Endodermal cell (in vitro differentiated cells): Measurements from ENCODE around the gene DHX8. TPM values are rescaled to one million over a fixed set of nuclear protein-coding genes. Genes with fewer than 3 reads are reported as not detected.

Experiments
- DNase-seq: peaks from one replicate; pipeline ENCODE4 v3.0.0-alpha.2; 2017
- H3K27ac ChIP-seq: 2 replicates; pipeline ENCODE4 v1.5.1; 2013; ENCODE audit warnings: mild to moderate bottlenecking, low read depth, low read length, moderate library complexity
- H3K27me3 ChIP-seq: 2 replicates; pipeline ENCODE4 v1.6.1; 2013; ENCODE audit warnings: mild to moderate bottlenecking, low read length, moderate library complexity; ENCODE audit not compliant: insufficient read depth, control insufficient read depth, poor library complexity, severe bottlenecking
- H3K36me3 ChIP-seq: 2 replicates; pipeline ENCODE4 v1.7.0; 2013; ENCODE audit warnings: mild to moderate bottlenecking, low read length, moderate library complexity; ENCODE audit not compliant: control insufficient read depth, insufficient read depth
- H3K4me1 ChIP-seq: one replicate; pipeline ENCODE4 v1.7.0; 2013; ENCODE audit warnings: low read length; ENCODE audit not compliant: control insufficient read depth, insufficient read depth
- H3K4me3 ChIP-seq: 2 replicates; pipeline ENCODE4 v1.5.1; 2013; ENCODE audit warnings: mild to moderate bottlenecking, low read length, moderate library complexity
- H3K9ac ChIP-seq: 2 replicates; pipeline ENCODE4 v1.6.1; 2013; ENCODE audit warnings: mild to moderate bottlenecking, low read length, moderate library complexity; ENCODE audit not compliant: poor library complexity, severe bottlenecking; ENCODE audit errors: extremely low read depth
- H3K9me3 ChIP-seq: 2 replicates; pipeline ENCODE4 v1.6.1; 2013; ENCODE audit warnings: mild to moderate bottlenecking, low read length, moderate library complexity; ENCODE audit not compliant: control insufficient read depth
- H3K27ac Mint-ChIP-seq: 2 replicates; pipeline ENCODE4 v1.8.0; 2020; ENCODE audit warnings: mixed read lengths
- H3K27me3 Mint-ChIP-seq: 2 replicates; pipeline ENCODE4 v1.8.0; 2021; ENCODE audit warnings: mild to moderate bottlenecking, mixed read lengths; ENCODE audit not compliant: insufficient read depth
- H3K36me3 Mint-ChIP-seq: 2 replicates; pipeline ENCODE4 v1.8.0; 2020; ENCODE audit warnings: low read depth, mixed read lengths
- H3K4me1 Mint-ChIP-seq: 2 replicates; pipeline ENCODE4 v1.8.0; 2020; ENCODE audit warnings: mixed read lengths
- H3K4me3 Mint-ChIP-seq: 2 replicates; pipeline ENCODE4 v1.8.0; 2020; ENCODE audit warnings: mild to moderate bottlenecking, moderate library complexity, mixed read lengths
- H3K9me3 Mint-ChIP-seq: 2 replicates; pipeline ENCODE4 v1.8.0; 2020; ENCODE audit warnings: mild to moderate bottlenecking, mixed read lengths
- WGBS, 2 experiments: methylation state at CpG; one replicate each; pipeline versions ENCODE4 v1.1.5 to v1.1.7; 2013; ENCODE audit warnings: missing lambda C conversion rate in 2 of 2, mixed read lengths in 1 of 2; ENCODE audit not compliant: insufficient coverage in 1 of 2, insufficient read length in 1 of 2; 5-methylcytosine and 5-hydroxymethylcytosine counted together
- total RNA-seq, 2 donors: library from RNA; stranded (reverse); fragmentation: NEBNext Ultra II Directional in 1 of 2; extraction: Animal tissue kit (Norgen Biotek cat#: 25700) in 1 of 2; gene quantifications; 2 replicates in 1 of 2; 3 replicates in 1 of 2; pipeline ENCODE4 v1.2.1, GENCODE V29; 2021
- TF ChIP-seq, protein P1 (sequence below): fragments of 200-600 bp; sonication (generic); conservative IDR thresholded peaks from 2 replicates; pipeline ENCODE4 v1.5.0; 2021; ENCODE audit warnings: antibody characterized with exemption, mild to moderate bottlenecking

DHX8 gene
- total RNA-seq, 2 donors from 2014 or later = 53.3 to 57.1 TPM

DNA sequence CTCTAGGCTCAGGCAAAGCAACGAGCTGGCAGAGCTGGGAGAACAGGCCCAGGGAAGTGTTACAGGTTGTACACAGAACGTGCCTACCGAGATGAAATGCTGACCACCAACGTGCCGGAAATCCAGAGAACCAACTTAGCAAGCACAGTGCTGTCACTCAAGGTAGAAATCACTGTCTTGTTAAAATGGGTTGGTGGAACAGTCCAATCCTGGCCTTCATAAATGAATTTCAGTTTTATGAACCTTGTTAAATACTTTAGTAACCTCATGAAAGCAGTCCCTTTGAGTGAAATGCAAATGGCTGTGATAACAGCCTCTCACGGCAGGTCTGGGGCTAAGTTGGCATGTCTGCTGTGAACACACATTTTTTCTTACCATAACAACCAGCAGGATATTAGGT lies 33.4 kb downstream of the DHX8 start:
- no peaks in the 10 kb centered on the region for H3K9me3 ChIP-seq
- Mint-ChIP-seq H3K4me1 (no peaks in the 10 kb centered on the region), H3K36me3 (peaks cover 66% of the 10 kb centered on the region), H3K27ac (no peak overlapping the region), H3K9me3 (no peaks in the 10 kb centered on the region), H3K4me3 (no peak overlapping the region), H3K27me3 (no peaks in the 10 kb centered on the region)
- no peaks in the 10 kb centered on the region for H3K27me3 ChIP-seq
- no peak overlapping the region for H3K4me3 ChIP-seq
- no peaks in the 10 kb centered on the region for H3K4me1 ChIP-seq
- peaks cover 85% of the 10 kb centered on the region for H3K36me3 ChIP-seq
- WGBS, 2 experiments = 86 to 92% methylated on average over 5 to 6 of the region's 6 CpGs
- no peak overlapping the region for H3K27ac ChIP-seq
- H3K9ac ChIP-seq = no peak overlapping the region
- TF ChIP-seq, protein P1, sequence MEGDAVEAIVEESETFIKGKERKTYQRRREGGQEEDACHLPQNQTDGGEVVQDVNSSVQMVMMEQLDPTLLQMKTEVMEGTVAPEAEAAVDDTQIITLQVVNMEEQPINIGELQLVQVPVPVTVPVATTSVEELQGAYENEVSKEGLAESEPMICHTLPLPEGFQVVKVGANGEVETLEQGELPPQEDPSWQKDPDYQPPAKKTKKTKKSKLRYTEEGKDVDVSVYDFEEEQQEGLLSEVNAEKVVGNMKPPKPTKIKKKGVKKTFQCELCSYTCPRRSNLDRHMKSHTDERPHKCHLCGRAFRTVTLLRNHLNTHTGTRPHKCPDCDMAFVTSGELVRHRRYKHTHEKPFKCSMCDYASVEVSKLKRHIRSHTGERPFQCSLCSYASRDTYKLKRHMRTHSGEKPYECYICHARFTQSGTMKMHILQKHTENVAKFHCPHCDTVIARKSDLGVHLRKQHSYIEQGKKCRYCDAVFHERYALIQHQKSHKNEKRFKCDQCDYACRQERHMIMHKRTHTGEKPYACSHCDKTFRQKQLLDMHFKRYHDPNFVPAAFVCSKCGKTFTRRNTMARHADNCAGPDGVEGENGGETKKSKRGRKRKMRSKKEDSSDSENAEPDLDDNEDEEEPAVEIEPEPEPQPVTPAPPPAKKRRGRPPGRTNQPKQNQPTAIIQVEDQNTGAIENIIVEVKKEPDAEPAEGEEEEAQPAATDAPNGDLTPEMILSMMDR = no peak
- no peak for DNase-seq

DNA sequence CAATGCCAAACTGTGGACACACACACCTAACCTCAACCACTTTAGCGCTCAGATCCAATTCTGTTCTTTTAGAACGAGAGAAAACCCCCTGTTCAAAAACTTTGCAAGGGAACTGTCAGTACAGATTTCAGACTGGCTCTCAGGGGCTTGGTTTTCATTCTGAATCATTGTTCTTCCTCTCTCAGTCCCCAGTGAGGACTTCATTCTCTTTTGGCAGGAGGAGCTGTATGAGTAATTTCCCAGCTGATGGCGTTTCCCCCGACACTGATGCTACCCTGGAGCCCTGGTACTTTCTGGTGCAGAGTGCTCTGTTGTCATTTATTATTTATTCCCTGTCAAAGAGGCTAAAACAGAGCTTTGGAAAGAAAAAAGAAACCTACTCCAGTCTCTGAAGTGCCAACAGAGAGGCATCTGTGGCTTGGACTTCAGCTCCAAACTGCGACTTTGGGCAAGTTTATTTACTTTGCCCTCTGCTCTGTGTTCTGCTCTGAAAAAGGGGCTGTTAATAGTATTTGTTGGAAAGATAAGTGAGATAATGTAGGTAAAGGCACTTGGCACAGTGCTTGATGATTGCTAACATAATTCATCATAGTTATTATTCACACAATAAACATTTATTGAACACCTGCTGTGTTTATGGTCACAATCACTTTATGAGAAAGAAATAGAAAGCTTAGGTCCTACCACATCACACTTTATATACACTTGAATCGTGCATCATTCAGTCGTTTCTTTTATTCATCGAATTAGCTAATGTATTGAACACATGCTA lies 34.0 kb downstream of the DHX8 start:
- H3K4me1 Mint-ChIP-seq = no peaks in the 10 kb centered on the region
- Histone ChIP-seq H3K27ac (no peak overlapping the region), H3K4me1 (no peaks in the 10 kb centered on the region), H3K9me3 (no peaks in the 10 kb centered on the region), H3K9ac (no peak overlapping the region), H3K27me3 (no peaks in the 10 kb centered on the region), H3K4me3 (no peak overlapping the region), H3K36me3 (peaks cover 84% of the 10 kb centered on the region)
- no peak for DNase-seq
- H3K36me3 Mint-ChIP-seq = peaks cover 63% of the 10 kb centered on the region
- no peak overlapping the region for H3K4me3 Mint-ChIP-seq
- no peaks in the 10 kb centered on the region for H3K9me3 Mint-ChIP-seq
- H3K27ac Mint-ChIP-seq = no peak overlapping the region
- TF ChIP-seq, protein P1 = no peak
- 95 to 96% methylated on average over 4 to 8 of the region's 8 CpGs for WGBS, 2 experiments
- no peaks in the 10 kb centered on the region for H3K27me3 Mint-ChIP-seq

DNA sequence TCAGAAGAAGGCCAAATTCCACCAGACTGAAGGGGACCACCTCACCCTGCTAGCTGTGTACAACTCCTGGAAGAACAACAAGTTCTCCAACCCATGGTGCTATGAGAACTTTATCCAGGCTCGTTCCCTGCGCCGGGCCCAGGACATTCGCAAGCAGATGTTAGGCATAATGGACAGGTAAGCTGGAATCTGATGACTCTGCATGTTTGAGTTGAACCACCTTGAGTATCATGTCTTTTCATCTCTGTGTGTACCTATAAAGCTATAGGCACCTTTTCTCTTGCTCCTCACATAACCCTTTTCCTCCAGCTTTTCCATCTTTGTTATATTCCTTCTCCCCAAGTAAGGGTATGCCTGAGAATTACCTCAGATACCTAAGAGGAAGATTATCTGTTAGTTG lies 37.6 kb downstream of the DHX8 start:
- H3K27me3 ChIP-seq = no peaks in the 10 kb centered on the region
- H3K4me3 ChIP-seq = no peak overlapping the region
- Mint-ChIP-seq H3K9me3 (no peaks in the 10 kb centered on the region), H3K27me3 (no peaks in the 10 kb centered on the region), H3K27ac (no peak overlapping the region), H3K36me3 (peaks cover 71% of the 10 kb centered on the region), H3K4me3 (no peak overlapping the region), H3K4me1 (peaks cover 20% of the 10 kb centered on the region)
- no peak overlapping the region for H3K9ac ChIP-seq
- no peak overlapping the region for H3K27ac ChIP-seq
- peak; percentile 15 for DNase-seq
- WGBS, 2 experiments = 97 to 100% methylated on average over 4 of the region's 4 CpGs
- peaks cover 17% of the 10 kb centered on the region for H3K4me1 ChIP-seq
- TF ChIP-seq, protein P1 = no peak
- H3K9me3 ChIP-seq = no peaks in the 10 kb centered on the region
- peaks cover 83% of the 10 kb centered on the region for H3K36me3 ChIP-seq
